Fibroblast of skin of back (primary cell): ENCODE data around the gene NPHP4.
"Not testable (repeated sequence)": the region's sequence is repeated elsewhere in the genome, so short reads cannot be mapped to it uniquely, and the experiment has no call there.

Experiments
- DNase-seq: peaks from one replicate; pipeline ENCODE4 v3.0.0-alpha.2; 2013

Gene NPHP4

DNA sequence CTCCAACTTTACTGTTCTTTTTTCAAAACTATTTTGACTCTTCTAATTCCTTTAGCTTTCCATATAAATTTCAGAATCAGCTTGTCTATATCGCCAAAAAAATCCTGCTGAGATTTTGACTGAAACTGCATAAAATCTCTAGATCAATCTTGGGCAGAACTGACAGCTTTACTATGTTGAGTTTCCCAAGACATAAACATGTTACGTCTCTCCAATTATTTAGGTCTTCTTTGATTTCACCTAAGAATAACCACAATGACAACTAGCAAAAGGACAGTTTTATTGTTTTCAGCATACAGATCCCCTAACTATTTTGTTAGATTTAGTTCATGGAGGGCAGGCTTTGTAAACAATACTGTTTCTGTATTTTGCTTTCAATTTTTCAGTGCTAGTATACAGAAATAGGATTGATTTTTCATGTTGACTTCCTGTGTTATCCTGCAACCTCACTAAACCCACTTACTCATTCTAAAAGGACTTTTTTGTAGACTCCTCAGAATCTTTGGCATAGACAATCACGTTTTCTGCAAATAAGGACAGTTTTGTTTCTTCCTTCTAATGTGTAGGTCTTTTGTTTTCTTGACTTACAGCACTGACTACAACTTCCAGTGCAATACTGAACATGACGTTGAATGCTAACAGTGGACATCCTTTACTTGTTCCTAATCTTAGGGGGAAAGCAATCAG lies 63.4 kb downstream of the NPHP4 start:
- DNase-seq, result no peak

DNA sequence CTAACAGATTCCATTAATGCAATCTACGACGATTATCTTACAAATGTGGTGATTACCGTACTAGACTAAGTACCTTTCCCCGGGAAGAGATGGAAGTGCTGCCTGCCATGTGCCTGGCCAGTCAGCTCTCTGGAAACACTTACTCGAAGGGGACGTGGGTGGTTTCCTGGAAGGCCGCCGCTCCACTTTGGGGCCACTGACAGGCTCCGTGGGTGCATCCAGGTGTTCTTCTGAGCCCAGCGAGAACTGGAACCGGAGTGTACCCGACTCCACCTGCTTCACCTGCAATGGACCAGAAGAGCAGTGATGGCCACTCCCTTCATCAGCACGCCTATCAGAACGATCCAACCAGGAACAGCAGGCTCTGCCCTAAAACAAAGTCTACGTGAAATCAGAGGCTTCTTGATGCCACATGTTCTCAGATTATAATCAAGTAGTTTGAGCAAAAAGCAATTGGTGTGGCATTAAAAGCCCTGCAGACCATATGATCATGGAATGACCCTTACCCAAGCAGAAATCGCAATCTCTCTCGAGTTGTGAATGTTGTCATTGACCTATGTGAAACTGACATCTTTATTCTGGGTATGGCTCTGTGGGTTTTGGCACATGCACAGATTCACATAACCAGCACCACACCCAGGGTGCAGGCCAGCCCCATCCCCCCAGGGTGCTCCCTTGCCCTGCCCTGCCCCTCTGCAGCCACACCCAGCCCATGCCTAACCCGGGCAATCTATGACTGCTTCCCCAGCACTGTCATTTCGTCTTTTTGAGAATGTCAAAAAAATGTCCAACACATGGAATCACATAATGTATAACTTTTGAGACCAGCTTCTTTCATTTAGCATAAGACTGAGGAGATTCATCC lies 64.5 kb downstream of the NPHP4 start:
- DNase-seq, result no peak

DNA sequence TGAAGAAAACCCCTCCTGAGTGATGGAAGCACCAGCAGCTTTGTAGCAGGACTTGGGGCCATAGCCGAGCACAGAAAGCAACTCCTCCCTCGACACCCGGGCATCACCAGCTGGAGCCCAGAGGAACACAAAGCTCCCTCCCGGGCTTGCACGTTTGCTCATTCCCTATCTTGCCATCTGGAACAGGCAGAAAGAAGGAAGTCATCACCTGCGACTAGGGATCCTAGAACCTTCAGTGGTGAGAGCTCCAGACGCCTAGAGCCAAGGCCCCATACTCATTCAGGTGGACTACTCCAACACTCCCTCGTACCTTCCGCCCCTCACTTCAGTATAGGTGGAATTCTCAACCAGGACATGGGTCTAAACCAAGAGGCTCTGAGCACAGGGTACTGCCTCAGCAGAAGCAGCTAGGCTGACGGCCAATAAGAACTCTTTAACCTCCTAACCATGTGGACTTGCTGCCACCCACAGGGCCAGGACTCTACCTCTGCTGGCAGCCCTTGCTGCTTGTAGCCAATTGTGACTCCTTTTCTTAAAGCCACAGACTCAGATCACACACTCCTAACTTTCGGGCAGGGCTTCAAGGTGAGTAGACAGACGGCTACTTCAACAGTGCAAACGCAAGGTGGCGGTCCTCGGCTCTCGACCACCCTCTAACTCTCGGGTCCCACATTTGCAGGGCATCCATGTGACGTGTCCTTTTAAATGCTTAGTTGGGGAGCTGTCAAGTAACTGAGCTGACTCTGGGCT lies 65.4 kb downstream of the NPHP4 start:
- no peak for DNase-seq

DNA sequence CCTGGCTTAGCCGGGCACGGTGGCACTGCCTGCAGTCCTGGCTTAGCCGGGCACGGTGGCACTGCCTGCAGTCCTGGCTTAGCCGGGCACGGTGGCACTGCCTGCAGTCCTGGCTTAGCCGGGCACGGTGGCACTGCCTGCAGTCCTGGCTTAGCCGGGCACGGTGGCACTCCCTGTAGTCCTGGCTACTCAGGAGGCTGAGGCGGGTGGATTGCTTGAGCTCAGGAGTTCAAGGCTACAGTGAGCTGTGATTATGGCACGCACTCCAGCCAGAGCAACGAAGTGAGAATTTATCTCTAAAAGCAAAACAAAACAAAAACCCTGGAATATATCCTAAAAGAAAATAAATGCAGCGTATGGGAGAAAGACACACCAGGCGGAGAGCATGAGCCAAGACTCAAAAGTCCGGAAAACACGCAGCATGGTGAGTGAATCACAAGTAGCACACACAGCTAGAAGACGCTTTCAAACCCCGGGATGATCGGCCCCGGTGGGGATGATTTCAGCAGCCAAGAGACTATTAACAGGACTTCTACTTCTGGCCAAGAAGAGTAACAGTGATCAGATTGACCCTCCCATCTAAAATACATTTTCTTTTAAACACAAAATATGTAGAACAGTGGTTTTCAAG lies 69.4 kb downstream of the NPHP4 start:
- not testable (repeated sequence) for DNase-seq

DNA sequence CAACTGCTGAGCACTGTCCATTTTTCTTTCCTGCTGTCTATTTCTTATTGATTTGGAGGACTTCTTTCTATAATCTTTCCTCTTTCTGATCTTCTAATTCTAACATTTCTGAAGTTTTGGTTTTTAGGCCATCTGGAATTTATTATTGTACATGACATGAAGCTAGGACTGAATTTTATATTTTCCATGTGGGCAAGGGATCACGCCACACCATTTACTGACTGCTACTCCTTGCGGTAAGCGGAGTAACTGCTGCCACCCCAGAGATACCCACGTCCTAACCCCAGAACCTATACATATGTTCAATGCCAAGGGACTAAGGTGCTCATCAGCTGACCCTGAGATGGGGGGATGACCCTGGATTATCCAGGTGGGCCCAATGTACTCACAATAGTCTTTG lies 70.6 kb downstream of the NPHP4 start:
- no peak for DNase-seq

DNA sequence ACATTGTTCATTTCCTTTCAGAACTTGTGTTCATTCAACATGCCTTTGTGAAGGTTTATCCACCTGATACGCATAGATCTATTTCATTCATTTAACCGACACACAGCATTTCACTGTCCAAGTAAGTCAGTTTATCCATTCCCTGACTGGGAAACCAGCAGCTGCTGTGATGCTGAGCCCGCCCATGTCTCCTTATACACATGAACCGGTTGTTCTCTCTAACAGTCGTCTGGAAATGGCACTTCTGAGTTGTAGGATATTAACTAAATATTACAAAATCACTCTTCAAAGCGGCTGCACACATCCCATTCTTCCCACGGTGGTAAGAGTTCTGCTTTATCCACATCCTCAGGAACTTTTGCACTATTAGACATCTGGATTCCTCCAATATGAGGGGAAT lies 71.1 kb downstream of the NPHP4 start:
- DNase-seq, result no peak

DNA sequence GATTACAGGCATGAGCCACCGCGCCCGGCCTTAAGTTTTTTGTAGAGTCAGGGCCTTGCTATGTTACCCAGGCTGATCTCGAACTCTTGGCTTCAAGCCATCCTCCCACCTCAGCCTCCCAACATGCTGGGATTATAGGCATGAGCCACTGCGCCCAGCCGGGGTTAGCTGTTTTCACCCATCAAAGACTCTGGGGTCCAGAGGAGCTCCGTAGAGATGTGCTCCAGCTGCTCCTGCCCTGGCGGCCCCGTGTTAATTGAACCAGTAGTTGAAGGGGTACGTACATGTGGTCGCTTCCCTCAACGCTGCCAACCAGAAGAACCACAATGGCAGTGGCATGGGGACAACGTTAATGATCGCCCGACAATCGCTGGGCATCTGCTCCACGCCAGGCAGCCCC lies 72.0 kb downstream of the NPHP4 start:
- DNase-seq, result no peak

DNA sequence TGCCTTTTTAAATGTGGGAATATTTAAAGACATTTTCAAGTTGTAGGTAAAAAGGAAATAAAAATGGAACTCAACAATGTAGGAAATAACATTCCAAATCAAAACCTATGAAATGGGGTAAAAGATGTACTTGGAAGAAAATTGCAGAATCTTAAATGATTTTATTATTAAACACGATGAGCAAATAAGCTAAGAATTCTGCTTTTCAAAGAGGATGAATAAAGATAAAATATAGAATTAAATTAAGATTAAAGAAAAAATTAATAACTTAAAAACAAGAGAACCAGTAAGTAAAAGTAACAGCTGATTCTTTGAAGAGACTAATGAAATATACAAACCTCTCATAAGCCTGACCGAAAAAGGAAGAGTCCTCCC lies 74.0 kb downstream of the NPHP4 start:
- no peak for DNase-seq

DNA sequence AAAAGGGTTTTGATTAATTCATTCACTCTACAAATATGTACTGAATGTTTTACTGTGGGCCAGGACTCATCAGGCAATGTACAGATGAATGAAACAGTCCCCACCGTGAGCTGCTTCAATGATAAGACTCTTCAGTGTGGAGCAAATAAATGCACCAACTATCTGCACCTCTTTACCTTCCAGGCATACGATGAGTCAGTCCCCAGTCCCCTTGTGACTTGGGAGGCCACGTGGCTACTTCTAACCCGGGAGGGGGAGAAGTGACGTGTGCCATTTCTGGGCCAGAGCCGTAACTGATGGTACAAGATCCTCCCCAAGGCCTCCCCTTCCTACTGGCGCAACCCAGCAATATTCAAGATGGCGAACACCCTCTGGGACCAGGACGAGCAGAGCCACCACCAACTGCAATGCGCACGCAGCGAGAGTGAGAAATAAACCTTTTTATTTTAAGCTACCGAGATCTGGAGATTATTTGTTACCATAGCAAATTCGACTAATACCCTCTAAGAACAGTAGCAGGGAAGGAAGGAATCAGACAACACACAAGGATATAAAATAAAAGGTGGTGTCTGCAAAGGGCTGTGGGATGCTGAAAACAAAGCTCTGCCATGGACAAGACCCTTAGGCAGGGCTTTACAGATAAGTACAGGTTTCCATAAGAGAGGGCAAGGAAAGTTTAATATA lies 74.5 kb downstream of the NPHP4 start:
- DNase-seq, result no peak

DNA sequence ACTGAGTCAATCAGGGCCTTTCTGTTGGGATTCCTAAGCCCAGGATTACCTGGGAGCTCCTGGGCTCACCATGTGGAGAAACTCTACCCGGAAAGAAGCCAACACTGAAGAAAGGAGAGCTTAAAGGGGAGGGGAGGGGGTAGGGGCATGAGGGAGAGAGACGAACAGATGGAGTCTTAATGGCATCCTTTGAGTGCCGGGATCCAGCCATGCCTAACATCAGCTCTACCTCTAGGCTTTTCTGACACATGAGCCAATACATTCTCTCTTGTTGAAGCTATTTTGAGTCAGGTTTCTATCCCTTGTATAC lies 75.0 kb downstream of the NPHP4 start:
- no peak for DNase-seq

DNA sequence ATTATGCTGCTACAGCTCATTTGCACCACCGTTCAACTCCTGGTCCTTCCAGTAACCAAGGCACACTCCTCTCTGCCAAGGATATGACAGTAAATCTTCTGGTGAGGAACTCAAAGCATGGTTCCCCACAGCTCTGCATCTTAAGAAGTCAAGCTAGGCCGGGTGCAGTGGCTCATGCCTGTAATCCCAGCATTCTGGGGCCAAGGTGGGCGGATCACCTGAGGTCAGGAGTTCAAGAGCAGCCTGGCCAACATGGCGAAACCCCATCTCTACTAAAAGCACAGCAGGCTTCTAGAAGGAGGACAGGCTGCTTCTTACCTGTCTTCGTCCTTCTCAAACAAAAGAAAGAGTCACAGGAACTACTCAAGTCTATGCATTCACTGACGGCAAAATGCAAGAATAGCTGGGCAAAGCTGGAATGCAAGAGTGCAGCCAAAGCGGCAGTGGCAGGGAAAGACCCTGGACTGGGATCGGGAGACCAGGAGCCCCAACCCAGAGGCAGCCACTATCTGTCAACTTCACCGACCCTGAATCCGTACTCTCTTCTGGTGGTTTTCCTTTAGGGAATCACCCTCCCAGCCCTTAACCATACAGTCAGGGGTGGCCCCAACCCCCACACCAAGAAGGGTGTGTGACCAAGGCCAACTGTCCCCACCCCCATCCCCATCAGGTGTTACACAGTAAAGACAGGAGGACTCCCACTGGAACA lies 75.5 kb downstream of the NPHP4 start:
- DNase-seq, result no peak

DNA sequence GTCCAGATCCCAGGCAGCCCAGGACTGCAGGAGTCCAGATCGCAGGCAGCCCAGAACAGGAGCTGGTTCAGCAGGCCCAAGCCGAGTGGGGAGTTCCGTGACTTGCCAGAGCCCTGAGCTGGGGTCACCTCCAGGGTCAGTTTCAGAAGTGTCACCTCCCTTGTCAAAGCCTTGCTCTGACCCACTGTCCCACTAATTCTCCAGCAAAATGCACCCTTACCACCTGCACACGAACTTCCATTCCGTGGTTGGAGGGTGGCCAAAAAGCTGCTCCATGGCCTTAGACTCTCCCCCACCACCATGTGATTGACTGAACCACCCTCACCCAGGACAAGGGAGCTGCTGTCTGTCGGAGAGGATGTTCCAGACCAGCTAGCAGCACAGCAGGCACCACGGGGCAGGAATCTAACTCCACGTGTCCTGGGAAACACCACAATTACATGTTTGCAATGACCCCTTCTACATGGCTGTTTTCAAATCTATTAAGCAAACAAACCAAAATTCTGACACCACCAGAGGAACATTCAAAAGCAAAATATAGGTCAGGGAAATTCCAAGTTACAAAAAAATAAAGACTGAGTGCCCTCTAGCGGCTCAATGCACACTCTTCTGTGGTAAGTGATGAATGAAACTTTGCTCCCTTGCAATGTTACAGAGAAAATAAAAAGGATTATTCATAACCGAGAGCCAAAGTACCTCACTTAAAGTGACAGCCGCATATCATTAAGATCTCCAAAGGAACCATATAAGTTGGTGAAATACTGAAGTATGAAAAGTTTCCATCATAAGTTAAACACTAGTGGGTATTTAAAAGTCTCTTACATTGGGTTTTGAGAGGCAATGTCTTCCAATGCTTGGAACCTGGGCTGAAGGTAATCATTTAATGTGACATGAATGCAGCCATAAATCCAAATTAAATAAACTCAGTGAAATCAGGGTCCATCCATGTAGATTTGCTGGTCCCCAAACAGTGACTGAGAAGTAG lies 76.3 kb downstream of the NPHP4 start:
- peak; percentile 66 for DNase-seq

DNA sequence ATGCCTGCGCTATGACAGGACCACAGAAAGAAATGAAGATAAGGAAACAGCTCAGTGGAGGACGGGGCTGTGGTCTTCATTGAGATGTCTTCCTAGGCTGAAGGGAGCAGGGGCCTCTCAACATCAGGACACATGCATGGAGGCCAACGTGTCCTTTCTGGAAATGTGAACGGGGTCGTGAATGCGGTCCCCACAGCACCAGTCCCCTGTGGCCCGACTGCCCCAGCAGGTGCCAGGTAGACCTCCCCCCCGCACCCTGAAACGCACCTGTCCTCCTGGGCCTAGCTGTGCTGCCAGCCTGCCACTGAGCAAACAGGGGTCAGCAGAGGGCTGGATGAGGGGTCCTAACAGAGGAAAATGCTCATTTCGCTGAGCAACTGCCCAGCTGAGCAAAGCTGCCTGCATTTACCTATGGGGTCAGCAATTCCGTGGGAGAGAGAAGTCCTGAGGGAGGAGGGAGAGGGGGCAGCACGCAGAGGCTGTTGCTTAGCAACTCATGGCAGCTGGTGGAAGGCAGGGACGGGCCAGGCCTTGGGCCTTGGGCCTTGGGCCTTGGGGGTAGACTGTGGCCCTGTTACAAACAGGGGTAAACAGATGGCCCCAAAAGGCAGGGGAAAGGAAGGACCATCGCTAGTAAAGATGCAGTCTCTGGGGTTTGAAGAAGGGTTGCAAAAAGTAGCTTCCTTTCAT lies 77.4 kb downstream of the NPHP4 start:
- no peak for DNase-seq

DNA sequence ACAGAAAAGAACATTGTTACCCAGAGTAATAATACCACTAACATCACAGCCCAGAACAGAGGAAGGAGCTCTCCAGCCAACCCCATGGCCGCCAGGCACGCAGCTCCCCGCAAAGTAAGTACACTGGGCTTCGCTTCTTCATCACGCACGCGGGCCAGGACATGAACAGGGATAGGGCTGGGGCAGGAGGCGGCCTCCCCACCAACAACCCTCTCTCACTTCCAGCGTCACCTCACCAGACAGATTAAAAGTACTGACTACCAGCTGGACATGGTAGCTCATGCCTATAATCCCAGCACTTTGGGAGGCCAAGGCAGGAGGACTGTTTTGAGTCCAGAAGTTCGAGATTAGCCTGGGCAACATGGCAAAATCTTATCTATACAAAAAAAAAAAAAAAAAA lies 78.3 kb downstream of the NPHP4 start:
- DNase-seq, result no peak

DNA sequence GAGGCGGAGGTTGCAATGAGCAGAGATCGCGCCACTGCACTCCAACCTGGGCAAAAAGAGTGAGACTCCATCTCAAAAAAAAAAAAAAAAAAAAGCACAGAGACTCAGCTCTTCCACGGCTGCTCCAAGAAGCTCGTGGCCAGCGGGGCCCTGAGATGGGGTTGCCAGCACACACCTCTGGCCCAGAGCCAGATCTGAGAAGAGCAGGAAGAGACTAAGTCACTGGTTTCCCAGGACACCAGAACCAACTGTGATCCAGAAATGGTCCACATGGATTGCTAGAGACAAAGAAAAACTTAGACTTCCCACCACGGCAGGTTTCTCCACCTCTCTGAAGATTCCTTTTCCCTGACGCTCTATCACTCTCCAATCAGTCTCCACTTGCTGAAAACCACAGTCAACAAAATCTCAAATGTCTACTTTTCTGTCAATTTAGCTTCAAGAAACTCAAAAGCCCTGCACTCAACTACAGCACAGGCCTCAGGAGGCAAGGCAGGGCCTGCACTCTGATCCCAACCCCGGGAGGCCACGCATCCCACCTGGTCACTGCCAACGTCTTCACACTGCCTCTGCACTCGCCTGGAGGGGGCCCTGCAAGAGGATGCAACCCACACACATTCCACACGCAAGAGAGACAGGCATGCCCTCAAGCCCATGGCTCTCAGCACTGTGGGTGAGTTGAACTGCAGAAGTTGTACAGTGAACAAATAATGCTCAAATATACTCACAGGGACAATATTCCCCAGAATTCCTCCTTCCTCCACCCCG lies 79.0 kb downstream of the NPHP4 start:
- no peak for DNase-seq

DNA sequence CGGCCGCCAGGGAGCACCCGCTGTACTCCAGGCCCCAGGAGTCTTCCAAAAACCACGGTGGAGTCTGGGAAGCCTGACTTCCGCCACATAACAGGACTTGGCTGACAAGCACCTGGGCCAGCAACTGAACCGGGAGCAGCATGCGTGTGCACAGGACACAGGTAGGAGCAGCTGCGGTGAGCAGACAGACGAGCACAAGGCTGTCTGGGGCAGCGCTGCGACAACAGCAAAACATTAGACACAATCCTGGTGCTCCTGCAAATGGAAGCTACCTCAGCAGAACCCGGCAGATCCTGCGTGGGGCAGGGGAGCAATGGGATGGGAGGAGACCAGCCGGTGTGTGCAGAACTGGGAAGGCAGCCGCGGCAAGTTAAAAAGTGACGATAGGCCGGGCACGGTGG lies 80.4 kb downstream of the NPHP4 start:
- DNase-seq, result no peak

DNA sequence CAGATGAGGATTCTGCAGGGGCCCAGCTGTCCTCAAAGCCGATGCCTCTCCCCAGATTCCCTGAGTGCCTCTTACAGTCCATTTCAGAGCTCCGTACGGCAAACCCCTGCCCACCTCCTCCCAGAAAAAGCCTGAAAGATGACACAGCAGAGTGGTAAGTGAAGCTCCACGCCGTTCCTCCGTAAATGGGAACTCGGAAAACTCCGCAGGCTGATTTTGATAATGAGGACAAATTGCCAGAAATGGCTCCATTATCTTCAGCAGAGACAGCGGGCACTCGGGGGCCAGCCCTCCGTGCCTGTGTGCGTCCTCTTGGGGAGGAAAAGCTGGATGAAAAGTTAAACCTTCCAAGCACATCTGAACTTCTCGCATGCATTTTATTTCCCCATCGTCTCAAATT lies 81.1 kb downstream of the NPHP4 start:
- DNase-seq, result no peak

DNA sequence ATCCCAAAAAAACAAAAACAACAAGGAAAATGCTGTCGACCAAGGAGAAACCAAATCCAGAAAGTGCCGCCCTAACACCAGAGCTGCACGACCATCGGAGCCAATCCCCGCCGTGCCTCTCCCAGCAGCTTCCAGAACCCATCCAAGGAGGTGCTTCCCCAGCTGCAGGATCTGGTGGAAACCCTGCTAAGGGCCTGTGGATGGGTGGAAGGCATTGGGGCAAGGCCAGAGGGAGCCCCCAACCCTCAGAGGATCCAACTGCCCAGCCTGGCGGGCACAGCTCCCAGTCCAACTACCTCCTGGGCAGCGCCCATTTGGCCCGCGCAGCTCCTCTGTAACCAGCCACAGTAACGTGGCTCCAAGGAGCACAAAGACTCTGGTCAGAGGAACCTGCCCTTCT lies 81.6 kb downstream of the NPHP4 start:
- no peak for DNase-seq

DNA sequence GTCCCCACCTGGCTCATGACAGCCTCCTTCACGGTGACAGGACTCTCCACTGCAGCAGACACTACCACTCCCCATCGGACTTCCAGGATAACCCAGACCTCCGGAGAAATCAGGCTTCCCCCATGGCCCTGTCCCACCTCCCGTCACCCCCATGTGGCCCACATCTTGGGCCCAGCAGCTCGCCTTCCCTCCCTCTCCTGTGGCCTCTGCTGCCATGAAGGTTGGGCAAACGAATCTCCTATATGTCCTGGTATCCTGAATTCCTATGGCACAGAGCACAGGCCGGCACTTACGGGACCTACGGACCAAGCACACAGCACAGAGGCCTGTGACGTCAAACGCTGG lies 82.0 kb downstream of the NPHP4 start:
- no peak for DNase-seq
